Stimulated activated CD4-positive, alpha-beta T cell treated with anti-CD3 and anti-CD28 coated beads, Interleukin-12 subunit alpha, Interleukin-12 subunit beta, amount 100 ng/mL, for 4 hours (primary cell): ENCODE data around the gene CCDC142.

Source experiments
- DNase-seq: peaks from one replicate; pipeline ENCODE4 v3.0.0-alpha.2; 2020

Gene CCDC142

GRCh38 chr2:74441690-74442482 lies 40.9 kb downstream of the CCDC142 start, which contains the start of gene RTKN:
RTKN (minus strand) TSS chr2:74441937; CDS start chr2:74441816, 121 bp downstream.
- no peak for DNase-seq

DNA sequence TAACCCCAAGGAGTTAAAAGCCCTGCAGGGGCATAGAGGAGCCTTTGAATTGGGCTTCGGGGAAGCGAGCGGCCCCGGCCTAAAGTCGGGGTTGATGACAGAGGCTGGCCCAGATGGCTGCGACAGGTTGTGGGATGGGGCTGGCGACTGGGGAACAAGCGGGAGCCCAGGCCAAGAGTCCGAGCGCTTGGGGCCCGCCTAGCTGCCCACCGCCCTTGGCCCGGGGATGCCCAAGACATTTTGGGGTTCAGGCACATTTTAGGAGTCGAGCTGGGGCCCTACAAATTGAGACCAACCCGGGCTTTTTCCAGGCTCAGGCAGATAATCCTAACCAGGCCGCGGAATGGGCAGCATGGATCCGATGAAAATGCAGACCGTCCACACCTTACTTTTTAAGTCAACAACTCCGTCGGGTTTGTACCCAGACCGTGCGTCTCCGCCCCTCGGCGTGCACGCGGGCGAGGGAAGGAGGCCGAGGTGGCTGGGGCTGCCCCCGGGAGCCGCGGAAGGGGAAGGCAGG lies 41.6 kb downstream of the CCDC142 start:
- no peak for DNase-seq

GRCh38 chr2:74440378-74441169 lies 42.2 kb downstream of the CCDC142 start:
- DNase-seq = peak; percentile 42

GRCh38 chr2:74439803-74440377 lies 42.9 kb downstream of the CCDC142 start:
- no peak for DNase-seq

- DNase-seq = no peak
These were observed 43.4 kb downstream of the CCDC142 start for GRCh38 chr2:74439373-74439772.

- DNase-seq = no peak
These were observed 44.5 kb downstream of the CCDC142 start for GRCh38 chr2:74438248-74438647.

GRCh38 chr2:74436848-74437695 lies 45.7 kb downstream of the CCDC142 start:
- no peak for DNase-seq

DNA sequence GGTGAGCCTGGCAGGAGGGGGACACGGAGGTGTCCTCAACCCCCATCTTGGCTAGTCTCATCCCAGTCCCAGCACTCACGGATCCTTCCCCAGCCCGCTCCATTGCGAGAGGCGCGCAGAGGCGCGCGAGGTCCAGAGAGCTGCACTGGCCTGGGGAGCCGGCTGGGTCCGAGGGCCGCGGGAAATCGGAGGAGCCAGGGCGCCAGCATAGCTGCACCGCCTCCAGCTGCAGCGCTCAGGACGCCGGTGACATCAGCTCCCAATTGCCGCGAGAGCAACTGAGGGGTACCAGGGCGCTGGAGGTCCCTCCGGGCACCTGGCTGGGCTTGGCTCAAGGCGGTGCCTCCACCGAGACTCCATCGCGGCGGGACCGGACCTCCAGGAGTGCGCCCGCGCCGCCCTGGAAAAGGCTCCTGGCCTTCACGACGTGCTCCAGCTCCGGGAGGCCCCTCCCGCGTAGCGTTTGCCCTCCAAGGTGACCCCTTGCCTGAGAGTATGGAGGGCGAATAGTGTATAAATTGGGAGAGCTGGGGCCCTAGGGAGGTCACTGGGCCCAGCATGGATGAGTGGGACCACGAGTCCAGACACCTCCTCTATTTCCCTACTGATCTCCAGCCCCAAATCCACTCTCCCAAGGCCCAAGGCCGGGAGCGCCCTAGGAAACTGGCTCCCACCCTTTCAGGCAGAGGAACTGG lies 46.5 kb downstream of the CCDC142 start:
- DNase-seq = no peak

- no peak for DNase-seq
These were observed 52.3 kb downstream of the CCDC142 start for GRCh38 chr2:74430502-74430901.

DNA sequence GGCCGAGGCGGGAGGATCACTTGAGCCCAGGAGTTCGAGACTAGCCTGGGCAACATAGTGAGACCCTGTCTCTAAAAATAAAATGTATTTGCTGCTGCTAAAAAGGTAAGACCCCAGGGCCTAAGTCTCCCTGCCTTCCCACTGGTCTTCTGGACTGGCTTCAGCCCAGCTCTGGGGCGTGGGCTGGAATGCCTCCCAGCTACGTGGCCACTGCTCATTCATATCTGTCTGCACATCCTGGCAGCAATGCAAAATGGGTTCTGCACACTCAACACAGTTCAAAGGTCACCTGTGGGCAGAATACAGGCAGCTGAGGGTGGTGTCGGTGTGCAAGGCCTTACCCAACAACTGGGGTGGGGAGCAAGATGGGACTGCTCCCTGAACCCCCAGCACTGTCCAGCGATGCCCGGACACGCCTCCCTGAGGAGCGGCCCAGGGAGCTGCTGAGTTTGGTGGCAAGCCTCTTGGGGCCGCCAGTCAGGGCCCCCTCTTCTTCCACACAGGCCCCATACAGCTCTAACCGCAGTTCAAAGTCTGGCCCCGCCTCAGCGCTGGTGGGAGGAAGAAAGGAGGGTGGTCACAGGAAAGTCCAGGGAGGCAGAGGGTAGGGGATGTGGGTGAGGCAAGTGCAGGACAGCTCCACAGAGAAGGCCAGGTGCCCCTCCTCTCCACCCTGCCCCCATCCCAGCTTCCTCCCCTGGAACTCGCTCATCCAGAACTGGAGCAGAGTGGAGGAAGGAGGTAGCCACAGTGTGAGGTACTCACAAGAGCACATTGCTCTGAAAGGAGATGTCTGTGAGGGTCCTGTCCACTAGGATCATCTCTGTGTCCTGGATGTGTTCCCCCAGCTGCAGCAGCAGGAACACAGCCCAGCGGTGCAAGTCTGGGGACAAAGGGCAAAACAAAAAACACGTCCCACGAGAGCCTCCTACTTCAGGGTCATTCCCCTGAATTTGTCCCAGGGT lies 53.0 kb downstream of the CCDC142 start:
- DNase-seq = no peak

DNA sequence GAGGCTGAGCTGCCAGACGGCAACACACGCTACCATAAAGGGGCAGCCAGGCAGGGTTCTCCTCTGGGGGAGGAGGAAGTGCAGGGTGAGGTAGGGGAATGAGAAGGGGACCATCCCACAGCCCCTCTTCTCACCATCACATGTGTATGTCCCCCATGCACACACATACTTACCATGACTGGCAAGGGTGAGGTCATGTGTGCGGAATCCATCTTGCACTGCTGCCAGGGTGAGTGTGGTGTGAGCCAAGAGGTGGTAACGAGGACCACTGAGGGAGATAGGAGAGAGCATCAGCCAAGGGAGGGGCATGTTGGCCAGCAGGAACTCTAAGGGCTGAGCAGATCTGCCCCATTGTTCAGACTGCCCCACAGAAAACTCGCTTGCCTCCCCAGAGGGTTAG lies 54.1 kb downstream of the CCDC142 start:
- no peak for DNase-seq

- no peak for DNase-seq
These were observed 55.2 kb downstream of the CCDC142 start for GRCh38 chr2:74427551-74427950.

GRCh38 chr2:74426181-74426758 lies 56.5 kb downstream of the CCDC142 start:
- no peak for DNase-seq

- DNase-seq = no peak
These were observed 57.3 kb downstream of the CCDC142 start for GRCh38 chr2:74425523-74425922.

GRCh38 chr2:74424995-74425406 lies 57.8 kb downstream of the CCDC142 start:
- no peak for DNase-seq

DNA sequence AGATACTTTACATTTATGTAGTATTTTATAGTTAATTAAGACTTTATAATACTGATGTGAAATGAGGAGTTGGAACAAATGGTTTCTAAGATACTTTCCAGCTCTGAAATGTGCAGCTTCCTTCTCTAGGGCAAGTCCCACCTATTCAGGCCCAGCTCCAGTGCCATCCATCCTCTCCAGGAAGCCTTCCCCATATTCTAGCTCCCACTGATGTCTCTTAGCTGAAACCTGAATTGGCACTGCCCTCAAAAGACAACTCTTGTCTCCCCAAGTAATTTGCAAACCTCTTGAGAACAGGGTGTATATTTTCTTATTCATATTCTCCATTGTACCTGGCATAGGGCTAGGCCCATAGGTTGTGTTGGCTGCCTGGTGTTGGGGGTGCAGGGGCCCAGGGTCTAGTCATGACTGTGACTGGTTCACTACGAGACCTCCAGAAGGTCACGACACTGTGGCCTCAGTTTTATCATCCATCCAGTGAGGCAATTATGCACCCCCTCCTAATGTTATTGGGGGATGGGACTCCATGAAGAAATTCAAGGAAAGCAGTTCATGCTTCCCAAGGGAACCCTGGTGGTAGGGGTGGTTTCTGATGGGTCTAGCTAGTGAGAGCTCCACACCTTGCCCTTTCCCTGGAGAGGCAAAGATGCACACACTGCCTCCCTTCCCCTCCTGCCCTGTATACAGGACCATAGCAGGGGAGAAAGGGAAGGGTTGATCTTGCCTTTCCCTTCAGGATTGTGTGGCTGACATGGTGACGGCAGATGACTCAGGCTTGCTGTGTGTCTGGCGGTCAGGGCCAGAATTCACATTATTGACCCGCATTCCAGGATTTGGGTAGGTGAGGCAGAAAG lies 58.4 kb downstream of the CCDC142 start:
- no peak for DNase-seq
